NCI-H146 (cell line): Measurements from ENCODE around the gene USP47.

Experiments used
- DNase-seq: peaks from one replicate; lab custom pipeline; 2025; lab: John Stamatoyannopoulos, UW

USP47 gene

GRCh38 chr11:11967669-11968510 is 126.1 kb downstream of the USP47 start:
- no peak for DNase-seq

DNA sequence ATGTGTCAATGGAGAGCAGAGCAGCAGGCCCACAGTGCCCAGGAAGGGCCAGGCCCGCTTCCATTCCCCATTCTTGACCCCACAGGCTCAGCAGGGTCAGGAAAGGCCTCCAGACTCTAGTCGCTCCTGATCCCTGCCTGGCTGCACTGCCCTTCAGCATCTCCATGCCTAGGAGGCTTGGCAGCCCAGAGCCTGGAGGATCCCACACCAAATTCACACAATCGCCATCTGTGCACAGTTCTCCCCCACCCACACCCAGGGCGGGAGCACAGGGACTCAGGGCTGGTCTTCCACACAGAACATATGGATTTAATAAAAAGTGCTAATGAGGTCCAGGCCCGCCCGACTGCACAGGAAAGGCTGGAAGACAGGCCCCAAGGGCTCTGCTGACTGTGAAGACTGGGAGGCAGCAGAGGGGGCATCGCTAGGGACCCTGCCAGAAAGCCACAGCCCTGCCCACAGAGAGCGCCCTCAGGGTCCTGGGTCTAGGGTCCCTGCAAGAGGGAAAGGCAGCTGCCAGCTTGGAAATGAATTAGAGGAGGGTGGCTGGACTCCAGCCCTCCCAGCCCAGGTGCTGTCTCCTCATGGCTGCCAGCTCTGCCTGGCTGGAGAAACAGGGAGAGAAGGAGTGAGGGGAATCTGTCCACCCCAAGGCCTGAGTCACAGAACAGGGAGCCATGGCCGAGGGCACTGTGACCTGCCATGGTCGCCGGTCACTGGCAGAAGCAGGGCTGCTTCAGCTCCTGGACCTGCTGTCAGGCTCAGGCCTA is 126.9 kb downstream of the USP47 start:
- DNase-seq = no peak

DNA sequence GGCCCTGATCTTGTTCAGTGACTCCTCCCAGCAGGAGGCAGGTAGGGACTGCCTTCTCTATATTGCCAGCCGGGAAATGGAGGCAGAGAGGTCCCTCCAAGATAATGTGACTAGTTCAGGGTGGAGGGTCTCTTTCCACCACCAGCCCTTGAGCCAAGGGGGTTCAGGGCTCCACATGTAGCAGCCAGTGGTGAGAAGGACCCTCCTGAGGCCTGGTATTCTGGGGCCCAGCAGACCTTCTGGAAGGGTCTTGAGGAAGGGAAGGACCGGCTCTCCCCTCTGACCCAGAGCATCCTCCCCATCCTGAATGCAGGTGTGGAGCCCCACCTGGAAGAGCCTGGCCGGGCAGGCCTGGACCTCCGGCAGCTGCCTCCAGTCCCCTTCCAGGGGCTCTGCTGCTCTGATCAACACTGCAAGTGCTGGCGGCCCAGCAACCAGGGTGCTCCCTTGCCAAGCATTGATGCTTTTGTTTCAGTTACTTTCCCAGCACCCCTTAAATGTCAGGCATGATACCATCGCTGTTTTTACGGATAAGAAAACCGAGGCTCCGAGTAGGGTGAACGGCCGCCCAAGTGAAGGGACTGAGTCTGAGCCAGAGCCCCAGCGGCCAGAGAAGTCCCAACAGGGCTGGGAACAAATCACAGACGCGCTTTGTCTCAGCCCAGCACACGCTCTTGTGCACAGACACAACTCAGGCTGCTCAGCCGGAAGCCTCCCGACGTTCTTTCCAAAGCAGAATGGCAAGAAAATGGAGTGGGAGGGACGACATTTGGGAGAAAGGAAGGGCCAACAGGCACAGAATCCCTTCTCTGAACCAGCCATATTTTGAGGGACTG is 127.8 kb downstream of the USP47 start:
- no peak for DNase-seq

DNA sequence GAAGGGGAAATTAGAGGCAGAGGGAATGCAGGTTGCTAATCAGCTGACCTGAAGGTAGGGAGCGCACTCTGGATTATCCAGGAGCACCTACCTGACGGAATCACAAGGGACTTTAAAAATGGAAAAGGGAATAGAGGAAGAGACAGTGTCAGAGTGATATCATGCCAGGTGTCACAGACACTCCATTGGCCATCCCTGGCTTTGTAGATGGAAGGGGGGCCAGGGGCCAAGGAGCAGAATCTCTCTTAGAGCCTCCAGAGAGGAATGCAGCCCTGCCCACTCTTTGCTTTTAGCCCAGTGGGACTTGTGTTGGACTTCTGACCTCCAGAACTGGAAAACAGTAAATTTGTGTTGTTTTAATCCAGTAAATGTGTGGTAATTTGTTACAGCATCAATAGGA is 128.8 kb downstream of the USP47 start:
- no peak for DNase-seq

DNA sequence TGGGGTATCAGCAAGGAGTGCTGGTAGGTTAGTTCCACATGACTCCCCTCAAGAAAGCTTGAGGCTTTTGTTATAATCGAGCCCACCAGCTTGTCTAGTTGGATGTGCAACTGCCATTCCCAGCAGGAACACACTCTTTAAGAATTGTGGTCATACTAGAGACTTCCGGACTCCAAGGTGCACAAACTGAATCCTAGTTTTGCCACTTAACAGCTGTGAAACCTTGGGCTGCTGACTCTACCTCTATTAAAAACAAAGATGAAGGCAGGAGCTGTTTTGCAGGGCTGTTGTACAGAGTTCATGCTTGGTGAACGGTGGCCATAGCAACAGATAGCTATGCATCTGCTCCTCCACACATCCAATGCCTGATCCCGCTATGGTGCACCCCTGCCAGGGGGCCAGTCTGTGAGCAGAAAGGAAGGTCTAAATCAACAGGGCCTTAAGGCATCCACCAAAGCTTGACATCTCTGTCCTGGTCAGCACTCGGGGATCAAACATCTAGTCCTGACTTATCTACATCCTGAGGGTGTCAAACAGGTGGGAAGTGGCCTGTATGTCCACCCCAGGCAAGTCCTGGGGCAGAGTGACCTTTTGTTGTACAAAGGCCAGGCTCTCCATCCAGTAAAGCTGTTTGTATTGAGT is 130.3 kb downstream of the USP47 start:
- DNase-seq = peak; percentile 50

DNA sequence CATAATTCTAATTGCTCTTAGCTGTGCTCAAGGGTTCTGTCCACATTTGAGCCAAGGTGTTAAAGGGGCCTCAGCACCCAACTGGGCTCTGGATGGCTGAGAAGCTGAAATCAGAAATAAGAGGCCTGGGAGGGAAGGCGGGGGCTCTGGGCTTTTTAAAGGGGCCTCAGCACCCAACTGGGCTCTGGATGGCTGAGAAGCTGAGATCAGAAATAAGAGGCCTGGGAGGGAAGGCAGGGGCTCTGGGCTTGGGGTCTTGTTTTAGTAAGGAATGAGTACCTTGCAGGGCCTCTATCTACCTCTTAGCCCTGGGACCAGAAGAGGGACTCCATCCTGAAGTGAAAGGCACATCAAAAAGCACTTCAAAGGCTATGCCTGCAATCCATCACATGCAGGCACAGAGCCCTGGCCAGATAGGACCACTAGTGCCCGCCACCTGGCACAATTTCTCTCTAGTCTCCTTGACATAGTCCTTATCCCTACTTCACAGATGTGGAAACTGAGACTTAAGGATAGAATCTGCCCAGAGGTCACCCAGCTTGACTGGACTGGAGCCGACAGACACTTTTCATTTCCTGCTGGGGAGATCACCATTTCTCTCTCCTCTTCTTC is 131.1 kb downstream of the USP47 start:
- no peak for DNase-seq

DNA sequence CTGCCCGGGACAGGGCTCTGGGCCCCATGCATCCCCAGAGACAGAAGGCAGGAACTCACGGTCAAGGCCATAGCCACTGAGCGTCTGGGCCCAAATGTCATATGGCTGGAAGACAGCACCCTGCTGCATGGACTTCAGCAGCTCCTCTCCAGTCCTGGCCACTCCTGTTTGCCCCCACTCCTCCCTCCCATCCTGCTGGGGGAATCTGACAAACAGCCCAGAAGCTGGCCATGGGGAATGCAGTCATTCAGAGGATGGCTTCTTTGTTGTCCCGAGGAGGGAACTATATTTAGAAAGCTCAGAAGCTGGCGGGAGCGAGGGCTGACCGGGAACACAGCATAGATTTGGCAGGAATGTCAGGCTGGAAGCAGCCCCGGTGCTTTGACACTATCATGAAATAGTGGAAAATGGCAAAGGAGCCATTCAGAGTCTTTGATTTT is 131.6 kb downstream of the USP47 start:
- DNase-seq = no peak

DNA sequence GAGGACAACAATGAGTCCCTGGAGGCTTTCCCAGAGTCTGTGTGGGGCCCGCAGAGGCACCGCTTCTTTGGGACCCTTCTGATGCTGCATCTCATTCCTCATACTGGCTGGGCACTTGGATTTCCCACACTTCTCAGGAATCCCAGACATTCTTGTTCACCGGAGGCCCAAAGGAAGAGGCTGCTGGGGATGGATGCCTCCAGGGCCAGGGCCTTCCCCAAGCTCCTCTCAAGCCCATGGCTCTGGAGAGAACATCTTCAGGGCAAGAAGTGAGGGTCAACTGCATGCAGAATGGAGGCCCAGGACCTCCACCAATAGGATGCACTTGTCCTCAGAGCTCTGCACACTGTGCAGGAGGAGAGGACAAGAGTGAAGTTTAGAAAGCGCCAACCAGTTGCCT is 132.1 kb downstream of the USP47 start:
- DNase-seq = no peak

- peak; percentile 28 for DNase-seq
Measured at GRCh38 chr11:11975201-11976092, 133.7 kb downstream of the USP47 start.

GRCh38 chr11:11976481-11977127 is 134.8 kb downstream of the USP47 start:
- no peak for DNase-seq

DNA sequence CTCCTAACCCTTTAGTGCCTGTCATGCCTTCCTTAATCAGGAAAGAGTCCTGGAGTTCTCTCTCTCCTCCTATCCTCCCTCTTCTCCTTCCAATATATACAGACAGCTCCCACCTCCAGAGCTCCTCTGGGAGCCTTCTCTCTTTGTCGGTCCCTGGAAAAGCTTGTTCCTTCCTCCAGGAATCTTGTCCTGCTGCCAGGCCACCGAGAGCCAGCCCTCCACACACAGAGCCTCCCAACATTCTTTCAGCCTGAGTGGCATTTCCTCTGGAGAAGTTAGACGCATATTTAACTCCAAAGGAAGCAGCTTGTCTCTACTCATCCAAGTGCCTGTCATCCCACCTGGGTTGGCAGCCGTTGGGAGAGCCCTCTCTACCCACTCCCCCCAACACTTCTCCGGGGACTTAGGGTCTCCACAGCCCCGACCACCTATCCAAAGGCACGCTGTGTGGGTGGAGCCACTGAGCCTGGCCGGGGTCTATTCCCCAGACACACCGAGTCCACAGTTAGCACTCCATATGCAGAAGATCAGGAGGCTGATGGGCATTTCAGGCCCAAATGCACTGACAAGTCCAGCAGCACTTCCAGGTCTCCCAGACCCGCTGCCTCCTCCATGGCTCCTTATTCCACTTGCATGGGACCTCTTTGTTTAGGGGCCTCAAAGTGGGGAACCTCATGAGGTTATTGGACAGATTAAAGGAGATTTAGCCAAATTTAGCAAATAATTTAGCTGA is 135.6 kb downstream of the USP47 start:
- no peak for DNase-seq

GRCh38 chr11:11978098-11978637 is 136.4 kb downstream of the USP47 start:
- DNase-seq = no peak

- DNase-seq = no peak
Measured at GRCh38 chr11:11978792-11979487, 137.2 kb downstream of the USP47 start.

GRCh38 chr11:11979488-11980117 is 137.8 kb downstream of the USP47 start:
- DNase-seq = no peak

DNA sequence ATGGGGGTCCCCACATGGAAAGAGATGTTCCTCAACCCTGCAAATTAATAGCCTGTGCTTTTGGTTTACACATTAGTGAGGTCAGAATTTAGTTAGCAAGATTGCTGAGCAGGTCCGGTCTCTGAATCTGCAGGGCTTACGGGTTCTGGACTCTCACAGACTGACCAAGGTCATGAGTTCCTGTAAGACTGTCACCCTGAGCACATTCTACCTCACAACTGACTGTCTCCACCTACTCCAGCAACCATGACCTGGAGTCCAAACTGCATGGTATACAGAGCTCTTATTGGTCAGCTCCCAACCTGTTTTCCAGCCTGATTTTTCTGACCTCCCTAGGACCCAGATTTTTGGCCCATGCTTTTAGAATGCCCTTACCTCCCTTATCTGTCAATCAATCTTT is 138.4 kb downstream of the USP47 start:
- no peak for DNase-seq

DNA sequence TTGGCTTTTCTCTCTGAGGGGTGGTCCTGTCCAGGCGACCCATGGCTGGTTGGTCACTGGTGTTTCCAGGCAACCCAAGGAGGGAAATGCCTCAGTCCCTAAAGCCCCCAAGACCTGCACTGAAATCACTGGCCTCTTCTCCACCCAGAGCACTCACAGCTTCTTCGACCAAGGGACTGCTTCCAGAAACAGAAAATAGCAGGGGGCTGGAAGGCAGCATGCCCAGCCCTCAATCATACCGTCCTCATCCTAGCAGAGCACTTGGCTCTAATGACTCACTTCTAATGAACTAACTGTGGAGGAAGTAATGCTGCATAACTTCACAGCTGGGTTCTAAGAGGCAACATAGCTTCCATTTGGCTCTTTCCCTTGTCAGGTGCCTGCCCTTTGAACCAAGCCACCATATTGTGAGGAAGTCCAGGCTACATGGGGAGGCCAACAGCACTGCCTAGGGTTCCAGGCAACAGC is 139.1 kb downstream of the USP47 start:
- no peak for DNase-seq

DNA sequence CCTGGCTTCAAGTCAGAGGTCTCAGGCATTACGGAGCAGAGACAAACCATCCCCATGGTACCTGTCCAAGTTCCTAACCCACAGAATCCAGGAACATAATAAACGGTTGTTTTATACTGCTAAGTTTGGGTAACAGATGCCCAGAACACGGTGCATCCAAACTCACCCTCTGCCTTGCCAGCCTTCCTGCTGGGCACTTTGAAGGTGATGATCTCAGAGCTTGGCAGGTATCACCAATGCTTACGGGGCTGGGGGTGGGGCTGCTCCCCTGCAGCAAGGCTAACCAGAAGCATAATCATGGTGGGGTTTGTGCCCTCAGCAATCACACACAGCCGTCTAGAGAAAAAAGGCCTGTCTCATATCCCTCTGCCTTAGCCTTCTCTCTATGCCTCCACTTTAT is 139.6 kb downstream of the USP47 start:
- DNase-seq = no peak

- DNase-seq = no peak
Measured at GRCh38 chr11:11981840-11982239, 140.1 kb downstream of the USP47 start.
